HG03469 (cell line): ENCODE measurements around the gene DOCK1.

Source experiments
- ATAC-seq: cut with Tn5 transposase; IDR thresholded peaks from one replicate; pipeline ENCODE4 v1.9.1; 2021; ENCODE audit warnings: mild to moderate bottlenecking, moderate library complexity, moderate number of reproducible peaks; ENCODE audit not compliant: unreplicated experiment

DOCK1 gene

GRCh38 chr10:127028556-127028955 lies 123.3 kb downstream of the DOCK1 start:
- ATAC-seq = no peak

- ATAC-seq = no peak
Measured at GRCh38 chr10:127029061-127029460, 123.8 kb downstream of the DOCK1 start.

- ATAC-seq = no peak
Measured at GRCh38 chr10:127033216-127034033, 128.2 kb downstream of the DOCK1 start.

- ATAC-seq = no peak
Measured at GRCh38 chr10:127034034-127034633, 128.9 kb downstream of the DOCK1 start.

DNA sequence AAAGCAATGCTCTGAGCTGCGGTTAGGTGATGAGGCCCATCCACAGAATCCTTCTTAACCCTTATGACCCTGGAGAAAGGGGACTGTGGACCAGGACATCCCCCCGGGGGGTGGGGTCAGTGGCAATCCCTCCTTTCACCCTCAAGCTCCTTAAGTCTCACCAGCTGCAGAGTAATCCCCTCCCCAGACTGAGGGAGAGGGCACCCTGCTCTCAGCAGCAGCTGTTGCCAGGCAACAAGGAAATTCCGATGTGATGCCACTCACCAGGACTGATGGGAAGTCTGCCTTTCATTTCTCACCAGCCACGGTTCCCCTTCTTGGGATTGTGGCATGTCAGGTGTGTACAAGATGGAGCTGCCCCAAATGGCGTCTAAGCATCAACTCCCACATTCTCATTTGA lies 129.6 kb downstream of the DOCK1 start:
- ATAC-seq = no peak

GRCh38 chr10:127035827-127036226 lies 130.6 kb downstream of the DOCK1 start:
- no peak for ATAC-seq

- no peak for ATAC-seq
Measured at GRCh38 chr10:127036987-127037386, 131.8 kb downstream of the DOCK1 start.

GRCh38 chr10:127039435-127039834 lies 134.2 kb downstream of the DOCK1 start:
- no peak for ATAC-seq

GRCh38 chr10:127040756-127041155 lies 135.5 kb downstream of the DOCK1 start:
- ATAC-seq = no peak

- ATAC-seq = no peak
Measured at GRCh38 chr10:127041552-127041951, 136.3 kb downstream of the DOCK1 start.

GRCh38 chr10:127043301-127043700 lies 138.1 kb downstream of the DOCK1 start:
- ATAC-seq = no peak

DNA sequence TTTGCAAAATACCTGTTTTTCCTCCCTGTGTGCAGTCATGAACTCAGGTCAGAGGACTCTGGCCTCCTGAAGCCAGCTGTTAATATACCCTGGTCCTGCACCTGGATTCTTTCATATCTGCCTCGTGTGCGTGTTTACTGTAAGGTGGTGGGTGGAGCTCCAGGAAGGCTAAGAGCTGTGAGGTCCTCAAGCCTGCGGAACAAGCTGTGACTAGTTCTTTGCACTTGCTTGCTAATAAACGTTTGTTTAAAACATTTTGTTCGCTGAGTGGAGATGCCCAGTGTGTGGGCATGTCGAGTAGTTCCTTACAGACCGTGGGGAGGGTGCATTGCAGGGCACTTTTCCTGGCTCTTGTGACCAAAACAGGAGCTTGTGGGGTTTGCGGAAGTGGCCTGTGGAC lies 139.0 kb downstream of the DOCK1 start:
- ATAC-seq = no peak

DNA sequence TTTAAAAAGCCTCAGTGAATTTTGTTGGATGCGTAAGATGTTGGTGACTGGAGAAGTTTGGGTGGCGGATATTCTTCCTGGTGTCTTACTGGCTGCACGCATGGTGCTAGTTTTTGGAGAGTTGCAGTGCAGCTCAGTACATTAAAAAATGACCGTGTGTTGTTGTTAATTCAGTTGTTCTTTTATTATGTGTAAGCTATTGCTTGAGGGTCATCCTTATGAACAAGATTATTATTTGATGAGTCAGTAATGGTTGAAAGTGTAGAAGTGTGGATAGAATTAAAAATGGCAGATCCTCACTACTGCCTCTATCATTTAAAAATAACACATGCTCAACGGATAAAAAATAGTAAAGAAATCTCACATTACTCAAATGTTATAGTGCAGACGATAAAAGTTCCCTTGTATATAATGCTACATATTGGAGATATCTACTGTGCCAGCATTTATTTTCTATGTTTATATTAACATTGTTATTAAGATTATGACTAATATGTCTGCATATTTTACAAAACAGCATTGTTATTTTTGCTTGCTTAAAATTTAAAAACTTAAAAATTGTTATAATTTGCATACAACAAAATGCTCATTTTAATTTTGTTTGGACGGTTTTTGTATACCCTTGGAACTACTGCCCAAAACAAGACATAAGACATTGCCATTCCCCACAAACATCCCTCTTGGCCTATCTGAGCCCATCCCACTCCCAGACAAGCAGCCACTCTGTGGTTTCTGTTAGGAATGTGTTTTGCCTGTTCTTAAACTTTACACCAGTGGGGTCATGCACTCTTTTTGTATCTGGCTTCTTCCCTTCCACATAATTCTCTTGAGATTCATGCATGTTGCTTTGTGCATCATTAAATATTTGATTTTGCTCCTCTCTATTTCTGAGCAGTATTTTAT lies 142.0 kb downstream of the DOCK1 start:
- ATAC-seq = no peak

- ATAC-seq = no peak
Measured at GRCh38 chr10:127047878-127048238, 142.6 kb downstream of the DOCK1 start.

- ATAC-seq = no peak
Measured at GRCh38 chr10:127048630-127049029, 143.4 kb downstream of the DOCK1 start.

DNA sequence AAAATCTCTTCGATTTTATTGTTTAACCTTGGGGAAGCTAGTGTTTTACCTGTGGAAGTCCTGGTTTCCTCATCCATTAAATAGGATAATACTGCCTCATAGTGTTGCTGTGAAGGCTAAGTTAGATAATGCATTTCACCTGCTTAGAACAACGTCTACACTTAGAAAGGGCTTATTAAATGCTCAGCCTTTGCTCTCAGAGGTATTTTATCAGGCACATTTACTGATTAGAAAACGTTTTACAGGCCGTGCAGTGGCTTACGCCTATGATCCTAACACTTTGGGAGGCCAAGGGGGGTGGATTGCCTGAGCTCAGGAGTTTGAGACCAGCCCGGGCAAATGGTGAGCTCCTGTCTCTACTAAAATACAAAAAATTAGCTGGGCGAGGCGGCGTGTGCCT lies 146.8 kb downstream of the DOCK1 start:
- ATAC-seq = no peak

- no peak for ATAC-seq
Measured at GRCh38 chr10:127055263-127055662, 150.0 kb downstream of the DOCK1 start.

- no peak for ATAC-seq
Measured at GRCh38 chr10:127059314-127059713, 154.1 kb downstream of the DOCK1 start.

DNA sequence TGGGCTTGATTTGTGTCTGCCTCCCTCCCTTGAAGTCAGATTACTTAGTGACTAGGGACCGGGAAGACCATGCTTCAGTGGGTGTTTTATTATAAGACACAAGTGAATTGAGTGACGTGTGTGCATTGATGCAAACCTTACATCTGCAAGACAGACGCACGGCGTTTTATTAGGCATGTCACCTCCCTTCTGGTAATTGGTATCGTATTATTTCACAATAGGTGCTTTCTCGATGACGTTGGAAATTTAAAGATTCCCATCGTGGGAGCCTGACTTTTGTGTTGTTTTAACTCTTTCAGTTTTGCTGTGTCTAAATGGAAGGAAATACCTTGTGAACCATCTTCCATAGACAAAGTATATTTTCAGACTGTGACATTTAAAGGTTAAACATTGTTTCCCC lies 158.5 kb downstream of the DOCK1 start:
- ATAC-seq = no peak

- ATAC-seq = no peak
Measured at GRCh38 chr10:127064474-127064873, 159.2 kb downstream of the DOCK1 start.

- ATAC-seq = no peak
Measured at GRCh38 chr10:127067542-127068194, 162.4 kb downstream of the DOCK1 start.
